ENCODE results near the gene SPATA31E1.

DNA sequence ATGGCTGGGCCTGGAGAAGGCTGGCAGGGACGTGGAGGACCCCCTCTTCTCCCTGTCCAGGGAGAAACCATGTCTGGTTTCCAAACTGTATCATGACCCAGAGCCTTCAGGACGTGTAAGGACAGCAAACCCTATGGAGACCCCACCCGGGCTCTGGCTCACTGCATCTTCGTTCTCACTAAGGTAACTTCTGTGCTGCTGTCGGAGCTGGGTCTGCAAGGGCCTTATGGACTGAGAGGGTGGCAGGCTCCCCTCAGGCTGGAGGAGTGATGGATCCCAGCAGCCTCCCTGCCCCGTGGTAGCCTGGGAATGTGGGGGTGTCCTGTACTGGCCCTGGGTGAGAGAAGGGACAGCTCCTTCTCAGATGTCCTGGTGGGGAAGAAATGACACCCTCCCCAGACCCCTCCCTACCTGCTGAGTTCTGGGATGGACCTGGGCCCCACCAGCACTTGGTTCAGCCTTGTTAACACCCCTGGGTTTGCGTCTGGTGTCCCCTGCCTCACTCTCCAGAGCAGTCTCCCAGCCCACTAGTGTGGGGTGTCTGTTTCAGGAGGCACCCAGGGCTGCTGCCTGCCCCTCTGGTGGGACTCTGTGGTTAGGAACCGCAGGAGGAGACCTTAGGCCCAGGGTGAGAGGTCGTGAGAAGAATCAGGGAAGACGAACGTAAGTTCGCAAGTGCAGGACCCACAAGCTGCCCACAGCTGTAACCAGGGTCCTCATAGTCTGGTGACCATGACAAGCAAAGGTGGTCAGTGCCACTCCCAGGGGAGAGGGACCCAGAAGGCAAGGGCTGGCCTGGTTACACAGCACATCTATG lies 6.6 kb downstream of the SPATA31E1 start:
- TF ChIP-seq, protein P1, sequence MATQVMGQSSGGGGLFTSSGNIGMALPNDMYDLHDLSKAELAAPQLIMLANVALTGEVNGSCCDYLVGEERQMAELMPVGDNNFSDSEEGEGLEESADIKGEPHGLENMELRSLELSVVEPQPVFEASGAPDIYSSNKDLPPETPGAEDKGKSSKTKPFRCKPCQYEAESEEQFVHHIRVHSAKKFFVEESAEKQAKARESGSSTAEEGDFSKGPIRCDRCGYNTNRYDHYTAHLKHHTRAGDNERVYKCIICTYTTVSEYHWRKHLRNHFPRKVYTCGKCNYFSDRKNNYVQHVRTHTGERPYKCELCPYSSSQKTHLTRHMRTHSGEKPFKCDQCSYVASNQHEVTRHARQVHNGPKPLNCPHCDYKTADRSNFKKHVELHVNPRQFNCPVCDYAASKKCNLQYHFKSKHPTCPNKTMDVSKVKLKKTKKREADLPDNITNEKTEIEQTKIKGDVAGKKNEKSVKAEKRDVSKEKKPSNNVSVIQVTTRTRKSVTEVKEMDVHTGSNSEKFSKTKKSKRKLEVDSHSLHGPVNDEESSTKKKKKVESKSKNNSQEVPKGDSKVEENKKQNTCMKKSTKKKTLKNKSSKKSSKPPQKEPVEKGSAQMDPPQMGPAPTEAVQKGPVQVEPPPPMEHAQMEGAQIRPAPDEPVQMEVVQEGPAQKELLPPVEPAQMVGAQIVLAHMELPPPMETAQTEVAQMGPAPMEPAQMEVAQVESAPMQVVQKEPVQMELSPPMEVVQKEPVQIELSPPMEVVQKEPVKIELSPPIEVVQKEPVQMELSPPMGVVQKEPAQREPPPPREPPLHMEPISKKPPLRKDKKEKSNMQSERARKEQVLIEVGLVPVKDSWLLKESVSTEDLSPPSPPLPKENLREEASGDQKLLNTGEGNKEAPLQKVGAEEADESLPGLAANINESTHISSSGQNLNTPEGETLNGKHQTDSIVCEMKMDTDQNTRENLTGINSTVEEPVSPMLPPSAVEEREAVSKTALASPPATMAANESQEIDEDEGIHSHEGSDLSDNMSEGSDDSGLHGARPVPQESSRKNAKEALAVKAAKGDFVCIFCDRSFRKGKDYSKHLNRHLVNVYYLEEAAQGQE (IDR thresholded peaks at IDR 0.05; ENCODE audit: insufficient read depth in 1 of 2, low read depth in 2 of 2, low read length in 2 of 2) = no peak
- TF ChIP-seq SIN3A (IDR thresholded peaks at IDR 0.05; ENCODE audit: borderline replicate concordance, insufficient read depth, low read length) = no peak
- no peak for TF ChIP-seq POLR2AphosphoS5 (IDR thresholded peaks at IDR 0.05; ENCODE audit: low read depth, low read length)

Measured in PFSK-1 (cell line).